Stimulated activated CD4-positive, alpha-beta T cell treated with anti-CD3 and anti-CD28 coated beads, Interleukin-2, amount 100 ng/mL, for 48 hours (primary cell): Measurements from ENCODE around the gene CUX1.
"Not testable (repeated sequence)": the region's sequence is repeated elsewhere in the genome, so short reads cannot be mapped to it uniquely, and the experiment has no call there.

ENCODE experiments used
- DNase-seq, 2 donors: peaks; one replicate each; pipeline ENCODE4 v3.0.0-alpha.2; 2020

CUX1 gene

GRCh38 chr7:102328863-102329262 lies 511.4 kb downstream of the CUX1 start:
- not testable (repeated sequence) for DNase-seq

DNA sequence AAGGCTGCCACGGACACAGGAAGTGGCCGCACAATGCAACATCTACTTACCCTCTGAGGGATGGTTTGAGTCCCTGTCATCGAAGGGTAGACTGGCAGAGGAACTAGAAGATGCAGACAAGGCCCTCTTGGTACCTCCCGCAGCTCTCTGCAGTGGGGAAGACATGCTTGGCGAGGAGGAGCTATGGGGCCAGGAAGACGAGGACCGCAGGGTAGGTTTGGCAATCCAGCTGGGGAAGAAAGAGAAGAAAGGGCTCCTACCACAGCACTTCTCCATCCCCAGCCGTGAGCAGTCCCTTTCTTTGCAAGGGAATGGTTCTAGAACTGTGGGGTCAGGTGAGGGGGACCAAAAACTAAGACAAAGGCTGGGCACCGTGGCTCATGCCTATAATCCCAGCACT lies 511.9 kb downstream of the CUX1 start:
- DNase-seq = not testable (repeated sequence)

GRCh38 chr7:102330666-102331460 lies 513.4 kb downstream of the CUX1 start:
- DNase-seq = not testable (repeated sequence)
